SK-N-SH (cell line): ENCODE measurements around the gene CXADR.

Experiments used
- CTCF ChIP-seq: fragments of 200-600 bp; sonication (generic); IDR thresholded peaks from 2 replicates; pipeline ENCODE4 v1.6.1; 2017; ENCODE audit warnings: antibody characterized with exemption, mild to moderate bottlenecking, moderate library complexity
- JUND ChIP-seq: IDR thresholded peaks from 2 replicates; pipeline ENCODE4 v1.4.0; 2012
- REST ChIP-seq: IDR thresholded peaks from 2 replicates; pipeline ENCODE4 v1.6.1; 2012; ENCODE audit warnings: mild to moderate bottlenecking, low read depth, low read length, moderate library complexity
- RXRA ChIP-seq: IDR thresholded peaks from 2 replicates; pipeline ENCODE4 v1.4.0; 2012; ENCODE audit warnings: low read depth, mild to moderate bottlenecking, borderline replicate concordance

GRCh38 chr21:17640821-17641220 is 128.0 kb downstream of the CXADR start:
- TF ChIP-seq JUND (no peak), REST (no peak), RXRA (no peak), CTCF (no peak)
